GM10248 (cell line): Measurements from ENCODE around the gene UPF1.
A peak's percentile ranks its signal among the peaks of the same experiment; 100 is the strongest.

Experiments
- CTCF ChIA-PET: fragments of 300-600 bp; sonication (Branson Sonifier 250); formaldehyde crosslinking; extraction: SDS; loops from one replicate; lab custom pipeline; 2021; ENCODE audit warnings: antibody characterized with exemption; lab: Yijun Ruan, JAX
- POLR2A ChIA-PET: fragments of 350-650 bp; sonication (Branson Sonifier 250); formaldehyde crosslinking; extraction: SDS; loops from one replicate; lab custom pipeline; 2020; ENCODE audit warnings: antibody characterized with exemption; lab: Yijun Ruan, JAX
- DNase-seq: peaks from one replicate; pipeline ENCODE4 v3.0.0; 2012; ENCODE audit errors: extremely low spot score
- TF ChIP-seq, protein P1 (sequence below): IDR thresholded peaks from 2 replicates; pipeline ENCODE4 v1.5.1; 2012; ENCODE audit warnings: mild to moderate bottlenecking, low read depth; ENCODE audit errors: extremely low read depth, missing control alignments, control extremely low read depth

UPF1 gene

GRCh38 chr19:18854982-18855381 lies 23.2 kb downstream of the UPF1 start:
- CTCF ChIA-PET, result interaction anchor here (4.1 to 8.1 kb wide), 2 partner anchors 7 to 12 kb away, joined by 30 to 60 read pairs; no protein-coding TSS in a partner anchor
- POLR2A ChIA-PET, result interaction anchor here (0.5 kb wide), 1 partner anchor 26 kb away, joined by 3 read pairs; no protein-coding TSS in a partner anchor
- DNase-seq, result no peak
- TF ChIP-seq, protein P1, sequence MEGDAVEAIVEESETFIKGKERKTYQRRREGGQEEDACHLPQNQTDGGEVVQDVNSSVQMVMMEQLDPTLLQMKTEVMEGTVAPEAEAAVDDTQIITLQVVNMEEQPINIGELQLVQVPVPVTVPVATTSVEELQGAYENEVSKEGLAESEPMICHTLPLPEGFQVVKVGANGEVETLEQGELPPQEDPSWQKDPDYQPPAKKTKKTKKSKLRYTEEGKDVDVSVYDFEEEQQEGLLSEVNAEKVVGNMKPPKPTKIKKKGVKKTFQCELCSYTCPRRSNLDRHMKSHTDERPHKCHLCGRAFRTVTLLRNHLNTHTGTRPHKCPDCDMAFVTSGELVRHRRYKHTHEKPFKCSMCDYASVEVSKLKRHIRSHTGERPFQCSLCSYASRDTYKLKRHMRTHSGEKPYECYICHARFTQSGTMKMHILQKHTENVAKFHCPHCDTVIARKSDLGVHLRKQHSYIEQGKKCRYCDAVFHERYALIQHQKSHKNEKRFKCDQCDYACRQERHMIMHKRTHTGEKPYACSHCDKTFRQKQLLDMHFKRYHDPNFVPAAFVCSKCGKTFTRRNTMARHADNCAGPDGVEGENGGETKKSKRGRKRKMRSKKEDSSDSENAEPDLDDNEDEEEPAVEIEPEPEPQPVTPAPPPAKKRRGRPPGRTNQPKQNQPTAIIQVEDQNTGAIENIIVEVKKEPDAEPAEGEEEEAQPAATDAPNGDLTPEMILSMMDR, result no peak

DNA sequence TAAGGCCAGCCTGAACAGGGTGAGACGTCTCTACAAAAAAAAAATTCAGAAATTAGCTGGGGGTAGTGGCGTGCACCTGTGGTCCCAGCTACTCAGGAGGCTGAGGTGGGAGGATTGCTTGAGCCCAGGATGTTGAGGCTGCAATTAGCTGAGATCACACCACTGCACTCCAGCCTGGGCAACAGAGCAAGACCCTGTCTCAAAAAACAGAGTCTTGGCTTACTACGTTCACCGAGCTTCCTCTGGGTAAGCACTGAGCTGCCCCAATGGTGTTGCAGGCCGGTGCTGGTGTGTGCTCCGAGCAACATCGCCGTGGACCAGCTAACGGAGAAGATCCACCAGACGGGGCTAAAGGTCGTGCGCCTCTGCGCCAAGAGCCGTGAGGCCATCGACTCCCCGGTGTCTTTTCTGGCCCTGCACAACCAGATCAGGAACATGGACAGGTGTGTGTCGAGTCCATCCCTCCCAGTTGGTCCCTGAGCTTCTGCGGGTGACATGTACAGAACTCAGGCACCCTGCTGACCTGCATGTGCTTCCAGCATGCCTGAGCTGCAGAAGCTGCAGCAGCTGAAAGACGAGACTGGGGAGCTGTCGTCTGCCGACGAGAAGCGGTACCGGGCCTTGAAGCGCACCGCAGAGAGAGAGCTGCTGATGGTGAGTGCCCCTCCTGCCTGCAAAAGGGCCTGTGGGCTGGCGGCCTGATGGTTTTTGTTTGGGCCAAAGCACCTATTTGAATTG lies 24.1 kb downstream of the UPF1 start:
- CTCF ChIA-PET, result interaction anchor here (1.2 to 8.1 kb wide), 3 partner anchors 8 to 14 kb away, joined by 3 to 60 read pairs (median 30); no protein-coding TSS in a partner anchor
- TF ChIP-seq, protein P1, result no peak
- DNase-seq, result no peak
- POLR2A ChIA-PET, result no interaction called here

DNA sequence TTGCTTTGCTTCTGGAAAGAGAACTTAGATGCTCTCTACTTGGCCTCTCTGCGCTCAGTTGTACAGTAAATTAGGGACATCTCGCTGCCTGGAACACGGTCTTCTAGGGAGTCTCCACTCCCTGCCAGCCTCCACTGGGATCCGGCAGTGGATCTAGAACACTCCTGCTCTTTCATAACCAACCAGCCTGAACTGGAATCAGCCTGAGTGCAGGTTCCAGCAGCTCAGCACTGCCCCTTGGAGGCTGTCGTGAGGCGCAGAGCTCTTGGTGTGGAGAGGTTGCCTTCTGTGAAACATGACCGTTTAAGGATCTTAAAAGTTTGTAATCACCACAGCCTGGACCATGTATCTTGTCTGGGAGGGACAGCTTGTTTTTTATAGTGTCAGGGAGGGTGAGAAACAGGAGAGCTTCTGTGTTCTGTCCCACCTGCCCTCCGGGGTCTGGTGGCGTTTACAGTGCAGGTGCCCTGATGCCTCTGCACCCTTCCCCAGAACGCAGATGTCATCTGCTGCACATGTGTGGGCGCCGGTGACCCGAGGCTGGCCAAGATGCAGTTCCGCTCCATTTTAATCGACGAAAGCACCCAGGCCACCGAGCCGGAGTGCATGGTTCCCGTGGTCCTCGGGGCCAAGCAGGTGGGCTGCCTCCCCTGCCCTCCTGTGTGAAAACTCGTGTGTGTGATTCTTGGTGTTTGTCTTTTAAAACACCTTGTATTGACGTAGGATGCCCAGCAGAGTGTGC lies 24.8 kb downstream of the UPF1 start:
- DNase-seq, result no peak
- POLR2A ChIA-PET, result no interaction called here
- TF ChIP-seq, protein P1, result peak; percentile 29
- CTCF ChIA-PET, result interaction anchor here (1.2 to 8.1 kb wide), 3 partner anchors 9 to 14 kb away, joined by 3 to 60 read pairs (median 30); no protein-coding TSS in a partner anchor

DNA sequence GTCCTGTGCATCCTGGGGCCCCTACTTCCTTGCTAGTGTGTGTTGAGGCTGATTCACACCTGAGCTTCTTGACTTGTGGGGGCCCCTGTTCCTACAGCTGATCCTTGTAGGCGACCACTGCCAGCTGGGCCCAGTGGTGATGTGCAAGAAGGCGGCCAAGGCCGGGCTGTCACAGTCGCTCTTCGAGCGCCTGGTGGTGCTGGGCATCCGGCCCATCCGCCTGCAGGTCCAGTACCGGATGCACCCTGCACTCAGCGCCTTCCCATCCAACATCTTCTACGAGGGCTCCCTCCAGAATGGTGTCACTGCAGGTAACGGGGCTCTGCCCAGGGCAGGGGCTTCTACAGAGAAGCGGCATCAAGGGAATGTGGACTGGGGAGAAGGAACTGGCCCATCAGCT lies 25.5 kb downstream of the UPF1 start:
- POLR2A ChIA-PET, result no interaction called here
- no peak for DNase-seq
- CTCF ChIA-PET, result interaction anchor here (1.1 to 8.1 kb wide), 3 partner anchors 9 to 394 kb away, joined by 3 to 60 read pairs (median 30); no protein-coding TSS in a partner anchor
- TF ChIP-seq, protein P1, result no peak

DNA sequence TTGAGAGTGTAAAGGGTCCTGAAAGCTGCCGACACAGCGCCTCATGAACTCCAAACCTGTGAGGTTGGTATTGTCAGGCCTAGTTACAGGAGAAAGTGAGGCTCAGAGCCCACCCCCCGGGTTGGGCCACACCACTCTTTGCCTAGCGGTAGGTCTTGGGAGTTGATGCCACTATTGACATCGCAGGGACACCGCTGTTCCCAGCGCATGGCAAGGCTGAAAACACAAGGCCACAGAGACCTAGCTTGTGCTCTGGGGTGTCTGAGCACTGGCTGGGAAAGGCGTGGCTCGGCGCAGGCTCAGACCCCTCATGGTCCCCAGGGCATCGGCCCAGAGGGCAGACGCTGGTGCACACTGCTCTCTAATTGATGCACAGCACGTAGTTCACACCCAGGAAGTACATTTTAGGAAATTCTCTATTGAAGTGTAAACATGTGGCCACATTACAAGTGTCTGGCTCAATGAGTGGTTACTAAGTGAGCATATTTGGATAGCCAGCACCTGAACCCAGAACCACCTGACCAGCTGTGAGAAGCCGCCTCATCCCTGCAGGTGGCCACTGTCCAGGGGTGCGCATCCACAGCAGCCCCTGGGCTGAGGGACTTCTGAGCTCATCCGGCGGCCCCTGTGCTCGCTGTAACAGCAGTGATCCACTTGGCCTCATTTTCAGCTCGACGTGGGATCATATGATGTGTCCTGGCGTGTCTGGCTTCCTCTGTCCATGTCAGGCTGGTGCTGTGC lies 27.3 kb downstream of the UPF1 start:
- DNase-seq, result no peak
- CTCF ChIA-PET, result interaction anchor here (1.8 to 8.1 kb wide), 2 partner anchors 11 to 18 kb away, joined by 4 to 60 read pairs; no protein-coding TSS in a partner anchor
- TF ChIP-seq, protein P1, result no peak
- POLR2A ChIA-PET, result no interaction called here
